Measurements from ENCODE around the gene PSMG2. TPM values are rescaled to one million over a fixed set of nuclear protein-coding genes. Genes with fewer than 3 reads are reported as not detected.

The PSMG2 gene
- total RNA-seq, 2 donors from 2014 or later = 65.5 to 70.2 TPM

DNA sequence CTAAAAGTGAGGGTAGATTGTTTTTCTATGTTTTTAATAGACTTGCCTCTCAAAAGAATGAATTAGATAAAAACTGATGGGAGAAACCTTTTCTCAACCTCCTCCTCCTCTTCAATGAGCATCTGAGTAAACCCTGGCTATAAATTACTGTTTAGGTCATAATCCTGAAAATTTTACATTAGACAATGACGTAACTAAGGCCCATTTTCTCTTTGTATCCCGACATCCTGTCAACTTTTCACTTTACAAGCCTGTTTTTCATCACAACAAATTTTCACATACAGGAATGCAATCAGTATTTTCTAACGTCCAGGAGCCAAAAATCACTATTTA is 46.3 kb upstream of the PSMG2 start:
- DNase-seq = no peak
- Histone ChIP-seq H3K9ac (ENCODE audit: extremely low read depth, low read length, poor library complexity, severe bottlenecking) (peak overlapping the region; percentile 48), H3K4me1 (ENCODE audit: control insufficient read depth, insufficient read depth, low read length) (no peaks in the 10 kb centered on the region), H3K9me3 (ENCODE audit: control insufficient read depth, low read length) (no peaks in the 10 kb centered on the region), H3K4me3 (ENCODE audit: low read length) (peak overlapping the region; percentile 93), H3K36me3 (ENCODE audit: control insufficient read depth, insufficient read depth, low read length) (no peaks in the 10 kb centered on the region), H3K27me3 (ENCODE audit: control insufficient read depth, insufficient read depth, low read length, poor library complexity, severe bottlenecking) (peaks cover 18% of the 10 kb centered on the region), H3K27ac (ENCODE audit: low read depth, low read length) (no peak overlapping the region)
- TF ChIP-seq, protein P1, sequence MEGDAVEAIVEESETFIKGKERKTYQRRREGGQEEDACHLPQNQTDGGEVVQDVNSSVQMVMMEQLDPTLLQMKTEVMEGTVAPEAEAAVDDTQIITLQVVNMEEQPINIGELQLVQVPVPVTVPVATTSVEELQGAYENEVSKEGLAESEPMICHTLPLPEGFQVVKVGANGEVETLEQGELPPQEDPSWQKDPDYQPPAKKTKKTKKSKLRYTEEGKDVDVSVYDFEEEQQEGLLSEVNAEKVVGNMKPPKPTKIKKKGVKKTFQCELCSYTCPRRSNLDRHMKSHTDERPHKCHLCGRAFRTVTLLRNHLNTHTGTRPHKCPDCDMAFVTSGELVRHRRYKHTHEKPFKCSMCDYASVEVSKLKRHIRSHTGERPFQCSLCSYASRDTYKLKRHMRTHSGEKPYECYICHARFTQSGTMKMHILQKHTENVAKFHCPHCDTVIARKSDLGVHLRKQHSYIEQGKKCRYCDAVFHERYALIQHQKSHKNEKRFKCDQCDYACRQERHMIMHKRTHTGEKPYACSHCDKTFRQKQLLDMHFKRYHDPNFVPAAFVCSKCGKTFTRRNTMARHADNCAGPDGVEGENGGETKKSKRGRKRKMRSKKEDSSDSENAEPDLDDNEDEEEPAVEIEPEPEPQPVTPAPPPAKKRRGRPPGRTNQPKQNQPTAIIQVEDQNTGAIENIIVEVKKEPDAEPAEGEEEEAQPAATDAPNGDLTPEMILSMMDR (conservative IDR thresholded peaks at IDR 0.05) = no peak
- Mint-ChIP-seq H3K4me1 (peaks cover 22% of the 10 kb centered on the region), H3K9me3 (no peaks in the 10 kb centered on the region), H3K27me3 (ENCODE audit: insufficient read depth) (peaks cover 12% of the 10 kb centered on the region), H3K27ac (no peak overlapping the region), H3K4me3 (peak overlapping the region; percentile 63), H3K36me3 (ENCODE audit: low read depth) (no peaks in the 10 kb centered on the region)
- WGBS, 2 experiments (ENCODE audit: insufficient coverage in 1 of 2, insufficient read length in 1 of 2) = 37 to 47% methylated on average over 3 of the region's 3 CpGs

DNA sequence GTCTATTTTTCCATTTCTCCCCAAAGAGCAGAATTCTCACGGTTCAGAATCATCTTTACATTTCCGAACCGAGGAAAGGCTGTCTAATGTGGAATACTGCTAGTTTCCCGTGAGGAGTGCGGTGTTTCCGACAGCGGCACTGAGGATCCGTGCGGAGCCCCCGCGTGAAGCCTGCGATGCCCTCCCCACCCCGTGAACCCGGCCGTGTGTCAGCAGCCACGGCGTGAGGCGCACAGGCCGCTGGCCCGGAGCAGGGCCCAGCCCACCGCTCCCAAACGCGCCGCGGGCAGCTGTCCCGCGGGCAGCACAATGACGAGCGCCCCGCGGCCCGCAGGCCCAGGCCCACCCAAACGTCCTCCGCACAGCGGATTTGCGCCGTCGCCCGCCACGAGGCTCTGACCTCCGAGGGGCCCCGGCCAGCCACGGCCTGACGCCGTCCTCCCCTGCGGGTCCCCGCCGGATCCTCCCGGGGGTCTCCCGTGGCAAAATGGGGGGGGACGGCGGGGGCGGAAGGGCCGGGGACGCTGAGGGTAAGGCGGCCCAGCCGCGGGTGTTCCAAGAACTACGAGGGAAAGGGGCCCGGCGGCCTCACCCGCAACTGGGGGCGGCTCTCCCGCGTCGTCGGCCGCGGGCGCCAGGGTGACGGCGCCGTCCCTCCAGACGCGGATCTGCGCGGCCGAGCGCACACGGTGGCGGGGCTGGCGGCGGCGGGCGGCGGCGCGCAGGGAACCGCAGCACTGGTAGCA is 45.7 kb upstream of the PSMG2 start:
- WGBS, 2 experiments (ENCODE audit: insufficient coverage in 1 of 2, insufficient read length in 1 of 2) = 0 to 3% methylated on average over 16 to 89 of the region's 89 CpGs
- peaks cover 18% of the 10 kb centered on the region for H3K4me1 Mint-ChIP-seq

DNA sequence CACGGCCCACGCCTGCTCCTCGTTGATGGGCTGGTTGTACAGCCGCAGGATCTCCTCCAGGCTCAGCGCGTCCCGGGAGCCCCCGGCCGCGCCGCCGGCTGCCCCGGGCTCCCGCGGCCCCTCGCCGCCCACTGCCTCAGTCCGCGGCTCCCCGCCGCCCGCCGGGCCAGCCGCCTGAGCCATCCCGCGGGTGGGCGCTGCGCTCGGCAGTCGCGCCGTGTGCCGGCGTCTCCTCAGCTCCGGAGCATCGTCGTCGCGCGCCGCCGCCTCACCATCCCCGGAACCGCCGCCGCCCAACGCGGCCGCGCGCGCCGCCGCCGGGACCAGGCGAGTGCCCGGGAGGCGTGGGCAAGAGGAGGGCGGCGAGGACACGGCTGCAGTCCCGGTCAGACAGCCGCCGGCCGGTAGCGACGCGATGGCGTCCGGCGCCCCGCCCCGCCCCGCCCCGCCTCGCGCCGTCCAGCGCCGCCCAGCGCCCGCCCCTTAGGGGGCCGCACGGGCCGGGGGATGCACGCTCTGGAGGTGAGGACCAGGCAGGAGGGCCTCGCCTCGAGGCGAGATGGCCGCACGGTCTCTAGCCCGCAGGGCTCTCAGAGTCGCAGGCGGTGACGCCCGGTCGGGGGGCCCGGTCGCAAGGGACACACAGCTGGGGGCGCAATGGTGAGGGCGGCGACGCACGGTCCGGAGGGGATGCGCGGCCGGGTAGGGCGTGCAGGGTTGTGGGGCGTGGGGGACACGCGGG is 45.0 kb upstream of the PSMG2 start, which contains the start of gene SPIRE1:
SPIRE1 (minus strand) TSS at position 424 of the 742 bp plus-strand sequence; CDS start at position 183, 241 bp downstream.
- H3K36me3 ChIP-seq (ENCODE audit: control insufficient read depth, insufficient read depth, low read length) = no peaks in the 10 kb centered on the region
- TF ChIP-seq, protein P1 (conservative IDR thresholded peaks at IDR 0.05) = peak; percentile 6
- 0% methylated on average over 36 to 112 of the region's 112 CpGs for WGBS, 2 experiments (ENCODE audit: insufficient coverage in 1 of 2, insufficient read length in 1 of 2)
- H3K9me3 ChIP-seq (ENCODE audit: control insufficient read depth, low read length) = no peaks in the 10 kb centered on the region
- H3K4me1 ChIP-seq (ENCODE audit: control insufficient read depth, insufficient read depth, low read length) = no peaks in the 10 kb centered on the region
- no peak within 1 kb of the TSS for H3K27ac Mint-ChIP-seq
- H3K27me3 ChIP-seq (ENCODE audit: control insufficient read depth, insufficient read depth, low read length, poor library complexity, severe bottlenecking) = peaks cover 18% of the 10 kb centered on the region
- H3K27ac ChIP-seq (ENCODE audit: low read depth, low read length) = no peak within 1 kb of the TSS
- H3K9me3 Mint-ChIP-seq = no peaks in the 10 kb centered on the region
- DNase-seq = peak; percentile 83
- peaks cover 1% of the 10 kb centered on the region for H3K36me3 Mint-ChIP-seq (ENCODE audit: low read depth)
- H3K27me3 Mint-ChIP-seq (ENCODE audit: insufficient read depth) = peaks cover 12% of the 10 kb centered on the region
- peaks cover 12% of the 10 kb centered on the region for H3K4me1 Mint-ChIP-seq
- peak within 1 kb of the TSS; percentile 63 for H3K4me3 Mint-ChIP-seq
- peak within 1 kb of the TSS; percentile 48 for H3K9ac ChIP-seq (ENCODE audit: extremely low read depth, low read length, poor library complexity, severe bottlenecking)
- H3K4me3 ChIP-seq (ENCODE audit: low read length) = peak within 1 kb of the TSS; percentile 93

More for the DNA sequence above, 45.7 kb upstream of the PSMG2 start:
- H3K9me3 Mint-ChIP-seq = no peaks in the 10 kb centered on the region
- H3K9me3 ChIP-seq (ENCODE audit: control insufficient read depth, low read length) = no peaks in the 10 kb centered on the region
- H3K36me3 ChIP-seq (ENCODE audit: control insufficient read depth, insufficient read depth, low read length) = no peaks in the 10 kb centered on the region
- peaks cover 12% of the 10 kb centered on the region for H3K27me3 Mint-ChIP-seq (ENCODE audit: insufficient read depth)
- H3K36me3 Mint-ChIP-seq (ENCODE audit: low read depth) = peaks cover 1% of the 10 kb centered on the region
- peak; percentile 68 for DNase-seq
- no peak overlapping the region for H3K27ac ChIP-seq (ENCODE audit: low read depth, low read length)
- H3K27me3 ChIP-seq (ENCODE audit: control insufficient read depth, insufficient read depth, low read length, poor library complexity, severe bottlenecking) = peaks cover 18% of the 10 kb centered on the region
- H3K4me3 Mint-ChIP-seq = peak overlapping the region; percentile 63
- H3K4me3 ChIP-seq (ENCODE audit: low read length) = peak overlapping the region; percentile 93
- peak overlapping the region; percentile 48 for H3K9ac ChIP-seq (ENCODE audit: extremely low read depth, low read length, poor library complexity, severe bottlenecking)
- TF ChIP-seq, protein P1 (conservative IDR thresholded peaks at IDR 0.05) = no peak
- no peaks in the 10 kb centered on the region for H3K4me1 ChIP-seq (ENCODE audit: control insufficient read depth, insufficient read depth, low read length)
- no peak overlapping the region for H3K27ac Mint-ChIP-seq
